ENCODE data around the gene SEC14L3.

The SEC14L3 gene

DNA sequence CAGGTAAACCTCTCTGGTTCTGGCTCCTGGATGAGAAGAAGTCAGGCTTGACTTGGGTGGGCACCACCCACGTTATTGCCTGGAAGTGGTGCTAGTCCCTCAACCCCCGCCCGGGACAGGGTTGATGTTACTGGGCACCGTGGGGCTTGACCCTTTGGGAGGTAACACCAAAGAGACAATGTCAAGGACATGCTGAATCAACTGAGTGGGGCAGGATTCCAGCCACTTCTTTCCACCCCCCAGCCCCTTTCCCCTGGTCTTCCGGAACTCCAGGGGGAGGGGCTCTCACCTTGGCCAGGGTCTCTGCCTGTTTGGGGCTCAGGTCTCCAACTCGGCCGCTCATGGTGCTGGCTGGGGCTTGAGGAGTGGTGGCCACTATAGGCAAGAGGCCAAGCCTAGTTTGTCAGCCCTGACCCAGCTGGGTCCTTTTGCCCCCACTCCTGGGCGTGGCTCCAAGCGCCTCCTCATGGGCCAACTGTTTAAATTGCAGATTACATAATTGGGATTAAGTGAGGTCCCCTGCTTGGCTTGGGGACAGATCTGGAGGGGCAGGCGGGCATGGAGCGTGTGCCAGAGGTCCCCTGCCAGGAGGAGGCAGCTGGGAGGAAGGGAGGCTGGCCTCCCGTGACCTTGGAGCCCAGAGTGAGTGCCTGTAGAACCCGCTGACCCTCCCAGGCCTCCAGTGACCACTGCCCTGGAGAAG, at the start of gene SEC14L3:
Gene SEC14L3 (minus strand): TSS at position 402 of the 703 bp plus-strand sequence. CDS start 59 bp downstream, at position 343.
- no peak for DNase-seq

DNA sequence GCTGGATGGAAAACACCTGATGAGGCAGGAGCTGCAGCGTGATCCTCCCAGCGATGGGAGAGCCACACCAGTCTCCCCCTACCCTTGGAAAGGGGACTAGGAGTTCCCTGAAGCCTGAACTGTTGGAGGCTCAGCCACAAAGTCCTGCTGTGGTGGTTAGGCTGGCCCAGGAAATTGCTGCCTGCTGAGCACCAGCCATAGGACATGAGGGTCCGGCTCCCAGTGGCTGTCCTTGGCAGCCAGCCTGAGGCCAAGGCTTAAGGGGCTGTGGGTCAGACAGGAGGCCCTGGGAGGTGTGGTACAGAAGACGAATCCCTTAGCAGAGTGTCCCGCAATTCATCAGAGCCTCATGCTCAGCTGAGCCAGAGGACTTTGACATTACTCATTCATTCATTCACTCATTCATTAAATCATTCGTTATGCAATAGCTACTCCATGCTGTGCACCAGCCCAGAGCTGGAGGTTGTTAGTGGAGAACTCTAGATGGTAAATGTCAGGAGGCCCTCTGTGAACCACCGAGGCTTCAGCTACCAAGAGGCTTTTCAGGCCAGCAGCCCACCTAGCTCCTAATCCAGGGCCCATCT, 48.1 kb upstream of the SEC14L3 start:
- DNase-seq = no peak

DNA sequence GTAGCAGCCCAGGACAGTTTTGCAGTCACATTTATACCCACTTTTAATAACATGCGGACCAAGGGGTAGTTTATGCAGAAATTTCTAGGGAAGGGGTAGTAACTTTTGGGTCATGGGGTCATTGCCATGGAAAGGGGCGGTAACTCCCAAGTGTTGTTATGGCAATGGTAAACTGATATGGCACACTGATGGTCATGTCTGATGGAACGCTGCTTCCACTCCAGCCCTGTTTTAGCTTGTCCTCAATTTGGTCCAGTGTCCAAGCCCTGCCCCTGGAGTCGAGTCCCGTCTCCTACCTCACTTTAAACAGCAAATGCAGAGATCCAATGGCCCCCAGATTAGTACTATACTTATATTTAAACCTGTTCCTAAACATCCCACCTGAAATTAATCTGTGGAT, 44.9 kb upstream of the SEC14L3 start:
- DNase-seq = no peak

DNA sequence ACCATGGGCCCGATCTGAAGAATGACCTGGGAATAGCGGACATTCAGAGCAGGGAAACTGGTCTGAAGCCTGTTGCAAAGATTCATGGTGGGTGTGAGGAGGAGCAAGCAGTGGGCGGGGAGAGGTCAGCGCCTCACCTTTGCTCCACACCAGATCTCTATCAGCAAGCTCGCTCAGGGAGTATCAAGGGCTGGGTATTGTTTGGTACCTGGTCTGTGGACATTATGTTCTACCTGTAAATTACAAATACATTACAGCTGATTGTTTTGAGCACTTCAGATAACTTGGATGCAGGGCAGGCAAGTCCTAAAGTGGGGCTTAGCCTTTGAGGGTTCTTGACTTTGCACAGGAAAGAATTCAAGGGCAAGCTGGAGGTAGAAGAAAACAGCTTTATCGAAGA, 44.5 kb upstream of the SEC14L3 start:
- DNase-seq = no peak

DNA sequence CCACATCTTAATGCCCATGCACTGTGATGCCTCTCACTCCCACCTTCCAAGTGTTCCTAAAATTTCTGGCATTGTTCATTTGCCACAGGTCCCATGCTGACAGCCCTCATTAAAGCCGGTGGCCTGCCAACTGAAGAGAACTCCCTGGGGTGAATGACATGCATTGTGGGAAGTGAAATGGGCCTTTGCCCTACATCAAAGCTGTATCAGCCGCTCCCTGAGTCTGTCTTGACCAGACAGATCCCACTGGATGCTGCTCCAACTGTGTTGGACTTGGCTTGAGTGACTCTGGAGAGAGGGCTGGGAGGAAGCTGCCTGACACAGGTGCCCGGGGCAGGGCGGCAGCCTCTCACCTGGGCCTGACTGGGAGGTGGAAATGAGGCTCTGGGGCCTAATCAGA, 42.4 kb upstream of the SEC14L3 start:
- no peak for DNase-seq

DNA sequence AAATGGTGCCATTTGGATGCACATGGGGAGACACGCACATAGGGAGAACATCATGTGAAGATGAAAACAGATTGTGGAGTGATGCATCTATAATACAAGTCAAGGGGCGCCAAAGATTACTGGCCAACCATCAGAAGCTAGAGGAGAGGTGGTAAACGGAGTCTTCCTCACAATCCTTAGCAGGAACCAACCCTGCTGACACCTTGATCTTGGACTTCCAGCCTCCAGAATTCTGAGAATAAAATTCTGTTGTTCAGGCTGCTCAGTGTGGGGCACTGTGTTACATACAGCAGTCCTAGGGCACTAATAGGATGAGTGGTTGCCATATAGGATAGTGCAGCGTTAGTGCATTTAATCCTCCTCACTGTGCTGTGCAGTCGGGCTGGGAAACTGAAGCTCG, 41.6 kb upstream of the SEC14L3 start:
- DNase-seq = no peak

DNA sequence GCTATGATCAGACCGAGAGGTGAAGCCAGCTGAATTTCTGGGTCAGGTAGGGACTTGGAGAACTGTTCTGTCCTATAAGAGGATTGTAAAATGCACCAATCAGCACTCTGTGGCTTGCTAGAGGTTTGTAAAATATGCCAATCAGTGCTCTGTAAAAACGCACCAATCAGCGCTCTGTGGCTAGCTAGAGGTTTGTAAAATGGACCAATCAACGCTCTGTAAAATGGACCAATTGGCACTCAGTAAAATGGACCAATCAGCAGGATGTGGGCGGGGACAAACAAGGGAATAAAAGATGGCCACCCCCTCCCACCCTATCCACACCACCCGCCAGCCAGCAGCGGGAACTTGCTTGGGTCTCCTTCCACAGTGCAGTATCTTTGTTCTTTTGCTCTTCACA, 40.1 kb upstream of the SEC14L3 start:
- no peak for DNase-seq

DNA sequence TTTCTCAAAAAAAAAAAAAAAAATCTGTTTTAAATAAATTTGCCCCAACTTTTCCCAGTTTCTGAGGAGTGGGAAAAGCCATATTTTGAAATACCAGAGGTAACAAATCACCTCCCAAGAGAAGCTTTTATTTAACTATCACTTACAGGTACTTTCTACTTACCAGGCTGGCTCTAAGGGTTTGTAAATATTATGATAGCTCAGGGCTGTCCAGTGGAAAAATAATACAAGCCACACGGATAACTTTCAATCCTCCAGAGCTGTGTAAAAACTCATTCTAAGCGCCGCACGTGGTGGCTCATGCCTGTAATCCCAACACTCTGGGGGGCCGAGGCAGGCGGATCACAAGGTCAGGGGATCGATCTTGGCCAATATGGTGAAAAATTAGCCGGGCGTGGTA, 39.3 kb upstream of the SEC14L3 start:
- DNase-seq = no peak

DNA sequence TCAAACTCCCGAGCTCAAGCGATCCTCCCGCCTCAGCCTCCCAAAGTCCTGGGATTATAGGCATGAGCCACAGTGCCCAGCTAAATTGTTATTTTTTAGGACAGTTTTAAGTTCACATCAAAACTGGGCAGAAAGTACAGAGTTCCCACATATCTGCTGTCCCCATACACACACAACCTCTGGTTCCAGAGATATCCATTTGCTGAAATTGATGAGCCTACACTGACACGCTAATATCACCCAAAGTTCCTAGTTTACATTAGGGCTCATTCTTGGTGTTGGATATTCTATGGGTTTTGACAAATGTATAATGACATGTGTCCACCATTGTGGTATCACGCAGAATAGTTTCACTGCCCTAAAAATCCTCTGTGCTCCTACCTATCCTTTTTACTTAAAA, 36.4 kb upstream of the SEC14L3 start:
- DNase-seq = no peak

DNA sequence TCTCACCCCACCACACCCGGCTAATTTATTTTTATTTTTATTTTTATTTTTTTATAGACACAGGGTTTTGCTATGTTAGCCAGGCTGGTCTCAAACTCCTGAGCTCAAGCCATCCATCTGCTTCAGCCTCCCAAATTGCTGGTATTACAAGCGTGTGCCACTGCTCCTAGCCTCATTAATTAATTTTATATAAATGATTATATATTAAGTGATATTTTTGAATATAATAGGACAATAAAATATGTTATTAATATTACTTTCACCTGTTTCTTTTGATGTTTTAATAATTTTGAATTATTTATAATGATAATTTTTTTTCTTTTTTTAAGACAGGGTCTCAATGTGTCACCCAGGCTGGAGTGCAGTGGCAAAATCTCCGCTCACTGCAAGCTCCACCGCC, 35.9 kb upstream of the SEC14L3 start:
- DNase-seq = no peak

DNA sequence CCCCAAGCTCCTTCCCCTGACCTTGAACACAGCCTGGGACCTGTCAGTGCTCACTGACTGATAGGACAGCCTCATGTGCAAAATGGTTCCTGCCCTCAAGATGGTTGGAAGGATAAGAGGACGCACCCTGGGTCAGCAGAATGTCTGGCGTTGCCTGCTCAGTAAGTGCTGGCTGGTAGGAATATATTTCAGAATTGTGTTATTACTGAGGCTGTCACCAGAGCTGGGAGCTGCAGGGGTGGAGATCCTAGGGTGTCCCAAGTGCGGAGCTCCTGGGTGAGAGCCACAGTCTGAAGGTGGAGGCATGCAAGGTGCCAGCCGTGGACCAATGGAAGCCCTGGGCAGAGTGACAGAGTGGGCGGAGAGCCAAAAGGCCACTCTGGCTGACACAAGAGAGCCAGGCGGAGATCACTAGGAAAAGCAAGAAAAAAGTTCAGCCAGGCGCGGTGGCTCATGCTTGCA, 34.7 kb upstream of the SEC14L3 start:
- DNase-seq = no peak

DNA sequence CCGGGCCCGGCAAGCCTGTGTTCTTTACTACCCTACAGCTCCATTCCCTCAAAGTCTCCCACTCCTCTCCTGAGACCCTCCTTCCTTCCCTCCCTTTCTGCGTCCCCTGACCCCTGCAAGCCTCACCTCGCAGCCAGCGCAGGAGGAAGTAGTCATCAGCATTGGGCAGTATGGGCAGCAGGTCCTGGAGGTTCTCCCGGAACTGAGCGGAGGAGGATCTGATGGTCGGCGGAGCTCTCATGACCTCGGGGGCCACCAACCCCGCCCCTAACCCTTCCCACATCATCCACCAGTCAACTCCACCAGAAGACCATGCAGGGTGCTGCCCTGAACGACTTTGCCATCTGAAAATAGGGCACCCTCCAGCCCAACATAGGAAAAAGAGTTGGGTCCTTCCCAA, 31.7 kb upstream of the SEC14L3 start:
- no peak for DNase-seq

DNA sequence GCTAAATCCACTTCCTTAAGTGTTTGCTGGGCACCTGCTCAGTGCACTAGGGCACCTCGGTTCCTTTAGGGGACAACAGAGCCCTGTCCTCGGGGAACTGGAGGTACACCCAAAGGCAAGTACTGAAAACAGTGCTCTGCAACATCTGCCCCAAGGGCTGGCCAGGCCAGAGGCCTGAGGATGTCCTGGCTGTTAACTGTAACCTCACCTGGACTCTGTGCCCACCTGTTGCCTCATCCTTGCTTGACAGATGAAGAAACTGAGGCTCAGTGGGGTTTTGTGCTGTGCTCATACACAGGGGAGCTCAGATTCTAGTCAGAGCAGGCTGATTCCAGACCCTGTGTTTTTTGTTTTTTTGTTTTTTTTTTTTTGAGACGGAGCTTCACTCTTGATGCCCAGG, 31.1 kb upstream of the SEC14L3 start:
- DNase-seq = no peak

DNA sequence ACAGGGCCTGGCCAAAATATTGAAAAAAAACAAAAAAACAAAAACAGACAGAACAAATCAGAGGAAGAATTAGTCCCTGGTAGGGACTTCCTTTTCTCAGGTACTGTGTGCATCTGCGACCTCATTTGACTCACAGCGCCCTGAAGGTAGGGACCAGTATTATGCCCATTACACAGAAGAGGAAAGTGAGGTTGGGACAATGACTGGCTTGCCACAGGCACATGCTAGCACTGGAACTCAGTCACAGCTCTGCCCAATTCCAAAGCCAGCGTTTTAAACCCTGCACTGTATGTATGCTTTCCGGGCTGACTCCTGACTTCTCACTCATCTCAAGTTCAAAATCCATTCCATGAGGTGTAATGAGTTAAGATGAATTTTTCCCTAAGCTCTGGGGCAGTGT, 30.3 kb upstream of the SEC14L3 start:
- no peak for DNase-seq

DNA sequence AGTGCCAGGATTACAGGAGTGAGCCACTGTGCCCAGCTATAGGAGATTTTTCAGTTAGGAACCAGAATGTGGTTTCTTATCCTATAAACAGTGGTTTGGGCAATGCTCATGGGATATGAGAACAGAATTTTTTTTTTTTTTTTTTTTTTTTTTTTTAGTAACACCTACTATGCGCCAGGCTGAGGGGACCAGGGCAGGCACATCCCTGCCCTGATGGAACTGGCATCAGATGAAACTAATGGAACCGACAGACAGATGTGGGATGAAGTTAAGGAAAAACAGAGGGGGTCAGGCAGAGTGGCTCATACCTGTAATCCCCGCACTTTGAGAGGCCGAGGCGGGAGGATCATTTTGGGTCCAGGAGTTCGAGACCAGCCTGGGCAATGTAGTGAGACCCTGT, 28.8 kb upstream of the SEC14L3 start:
- DNase-seq = no peak

DNA sequence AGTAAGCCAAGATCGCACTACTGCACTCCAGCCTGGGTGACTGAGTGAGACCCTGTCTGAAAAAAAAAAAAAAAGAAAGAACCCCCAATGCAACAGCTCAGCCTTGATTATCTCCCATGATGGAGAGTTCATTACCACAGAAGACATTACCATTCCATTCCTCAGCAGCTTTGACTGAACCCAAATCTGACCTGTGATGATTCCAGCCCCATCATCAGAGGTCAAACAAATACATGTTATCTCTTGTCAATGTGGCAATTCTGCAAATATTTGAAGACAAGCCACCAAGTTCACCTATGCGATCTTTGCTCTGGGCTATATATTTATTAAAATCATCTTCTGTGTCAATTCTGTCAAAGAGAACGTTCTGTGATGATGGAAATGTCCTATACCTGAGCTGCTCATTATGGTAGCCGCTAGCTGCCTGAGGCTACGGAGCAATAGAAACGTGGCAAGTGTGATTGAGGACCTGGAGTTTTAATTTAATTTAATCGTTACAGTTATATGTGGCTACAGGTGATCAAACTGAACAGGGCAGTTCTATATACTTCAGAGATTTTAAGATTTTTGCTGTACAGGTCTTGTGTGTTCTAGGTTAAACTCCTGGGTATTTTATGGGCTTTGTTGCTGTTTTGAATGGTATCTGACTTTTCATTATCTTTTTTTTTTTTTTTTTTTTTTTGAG, 25.8 kb upstream of the SEC14L3 start:
- DNase-seq = no peak

DNA sequence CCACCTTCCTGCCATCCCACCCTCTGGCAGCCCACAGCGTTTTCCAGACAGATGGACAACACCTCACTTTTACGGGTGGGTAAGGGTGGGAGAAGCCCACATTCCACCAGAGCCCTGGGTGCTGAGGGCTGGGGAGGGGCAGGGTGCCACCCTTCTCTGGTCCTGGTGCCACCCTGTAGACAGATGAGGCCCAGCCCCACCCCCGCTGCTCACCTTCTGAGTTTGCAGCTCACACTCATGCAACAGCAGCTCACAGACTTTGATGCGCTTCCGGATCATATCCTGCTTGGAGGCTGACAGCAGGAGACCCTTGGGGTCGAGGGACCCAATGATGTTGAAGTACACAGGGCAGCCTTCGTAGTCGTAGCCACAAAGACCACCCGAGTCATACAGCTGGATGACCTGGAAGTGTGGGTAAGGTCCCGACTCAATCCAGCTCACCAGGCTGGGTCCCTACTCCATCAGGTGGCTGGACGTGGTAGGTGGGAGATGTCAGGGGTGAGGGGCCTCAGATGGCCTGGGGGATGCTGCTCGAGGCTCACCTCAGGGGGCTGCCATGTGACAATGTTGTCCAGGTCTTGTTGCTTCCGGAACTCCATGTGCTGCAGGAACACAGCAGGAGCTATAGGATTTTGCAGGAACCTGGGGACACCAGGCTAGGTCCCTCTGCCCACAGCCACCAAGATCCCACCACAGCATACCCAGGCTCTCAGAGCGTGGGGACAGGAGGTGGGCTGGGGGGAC, 23.4 kb upstream of the SEC14L3 start:
- DNase-seq = no peak

DNA sequence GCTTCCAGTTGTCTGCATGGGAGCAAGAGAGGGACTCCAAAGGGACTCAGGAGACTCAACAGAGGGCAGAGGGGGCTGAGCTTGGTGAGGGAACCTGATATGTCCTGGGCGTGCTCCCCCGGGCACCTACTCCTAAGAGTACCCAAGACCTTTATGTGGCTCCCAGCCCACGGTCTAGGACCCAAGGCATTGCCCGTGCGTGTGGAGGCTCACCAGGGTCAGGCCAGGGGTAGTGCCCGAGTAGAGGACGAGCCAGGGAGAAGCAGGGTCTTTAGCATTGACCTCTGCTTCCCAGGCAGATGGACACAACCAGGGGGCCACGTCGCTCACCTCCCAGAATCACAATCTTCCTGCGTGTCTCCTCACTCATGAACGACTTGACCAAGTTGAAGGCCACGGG, 20.3 kb upstream of the SEC14L3 start:
- DNase-seq = no peak

DNA sequence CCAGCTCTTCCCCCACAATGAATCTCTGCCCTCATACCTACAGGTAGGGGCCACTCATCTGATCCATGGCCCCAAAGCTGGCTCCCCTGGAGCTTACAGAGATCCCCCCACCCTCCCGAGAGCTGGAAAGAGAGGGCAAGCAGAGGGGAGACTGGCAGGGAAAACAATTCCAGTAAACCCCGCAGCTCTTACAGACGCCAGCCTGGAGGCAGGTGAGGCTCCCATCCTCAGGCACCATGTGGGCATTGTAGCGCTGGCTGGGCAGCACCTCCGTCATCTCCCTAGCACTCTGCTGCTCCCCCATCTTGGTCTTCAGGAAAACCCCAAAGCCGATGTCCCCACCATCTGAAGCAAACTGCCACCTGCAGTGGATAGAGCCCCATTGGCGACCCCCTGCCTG, 19.6 kb upstream of the SEC14L3 start:
- no peak for DNase-seq

DNA sequence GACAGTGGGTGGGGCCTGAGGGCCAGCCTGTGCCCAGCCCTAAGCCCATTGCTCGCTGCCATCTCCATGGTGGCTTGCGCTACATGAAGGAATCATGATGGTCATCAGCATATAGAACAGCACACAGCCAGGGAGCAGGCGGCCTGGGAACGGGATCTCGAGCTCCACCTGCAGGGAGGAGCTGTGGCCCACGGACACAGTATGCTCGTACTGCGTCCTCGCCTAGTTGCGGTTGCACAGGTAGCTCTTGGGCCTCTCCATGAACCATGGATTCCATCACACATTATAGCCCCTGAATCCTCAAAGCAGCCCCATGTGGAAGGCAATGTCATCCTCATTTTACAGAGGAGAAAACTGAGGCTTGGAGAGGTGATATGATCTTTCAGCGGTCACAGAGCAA, 18.6 kb upstream of the SEC14L3 start:
- DNase-seq = no peak

DNA sequence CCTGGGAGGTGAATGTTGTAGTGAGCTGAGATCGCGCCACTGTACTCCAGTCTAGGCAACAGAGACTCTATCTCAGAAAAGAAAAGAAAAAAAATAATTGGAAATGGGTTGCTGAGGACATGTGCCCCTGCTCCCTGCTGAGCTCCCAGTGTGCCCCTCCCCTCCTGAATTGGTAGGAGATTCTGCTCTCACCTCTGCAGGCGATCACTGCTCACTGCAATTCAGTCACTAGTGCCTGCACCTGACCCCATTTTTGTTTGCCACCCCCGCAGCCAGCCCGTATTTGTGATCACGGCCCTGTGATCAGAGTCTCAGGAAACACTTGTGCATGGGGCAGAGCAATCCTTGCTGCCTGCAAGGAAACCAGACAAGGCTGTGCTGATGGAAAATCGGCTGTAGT, 16.3 kb upstream of the SEC14L3 start:
- no peak for DNase-seq

DNA sequence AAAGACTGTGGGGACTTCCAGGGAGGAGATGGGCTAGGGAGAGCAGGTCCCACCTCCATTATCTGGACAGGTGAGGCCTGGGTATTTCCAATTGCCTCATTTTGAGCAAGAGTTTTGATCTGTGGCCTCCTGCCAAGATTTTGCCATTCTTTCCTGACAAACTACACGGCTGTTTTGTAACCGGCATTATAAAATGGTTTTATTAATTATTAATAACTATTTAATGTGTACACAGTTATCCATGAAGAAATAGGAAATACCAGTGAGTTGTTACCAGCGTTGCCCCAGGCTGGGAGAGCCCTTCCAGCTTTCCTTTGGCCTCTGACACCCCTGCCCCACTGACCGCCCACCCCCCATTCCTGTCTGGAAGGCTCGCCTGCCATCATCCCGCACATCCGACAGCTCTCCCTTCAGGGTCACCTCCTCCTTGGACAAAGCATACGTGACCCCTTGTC, 14.9 kb upstream of the SEC14L3 start:
- DNase-seq = no peak

DNA sequence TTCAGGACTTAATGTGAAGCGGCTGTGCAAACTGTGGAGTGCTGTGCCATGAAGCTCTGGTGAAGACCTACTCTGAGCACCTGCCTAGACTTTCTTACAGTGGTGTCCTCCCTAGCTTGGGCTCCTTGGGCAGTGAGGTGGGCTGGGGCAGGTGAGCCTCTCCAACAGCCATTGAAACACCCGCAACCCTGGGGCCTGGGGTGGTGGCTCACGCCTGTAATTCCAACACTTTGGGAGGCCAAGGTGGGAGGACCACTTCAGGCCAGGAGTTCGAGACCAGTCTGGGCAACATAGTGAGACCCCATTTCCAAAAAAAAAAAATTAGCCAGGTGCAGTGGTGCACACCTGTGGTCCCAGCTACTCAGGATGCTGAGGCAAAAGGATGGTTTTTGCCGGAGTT, 14.3 kb upstream of the SEC14L3 start:
- DNase-seq = no peak
